ENCODE data around the gene LUC7L3.
A peak's percentile ranks its signal among the peaks of the same experiment; 100 is the strongest.
"Not testable (repeated sequence)": the region's sequence is repeated elsewhere in the genome, so short reads cannot be mapped to it uniquely, and the experiment has no call there.

LUC7L3 gene

GRCh38 chr17:50686494-50687199, 32.8 kb upstream of the LUC7L3 start:
- no peak for DNase-seq

GRCh38 chr17:50687200-50688066, 32.0 kb upstream of the LUC7L3 start:
- no peak for DNase-seq

DNA sequence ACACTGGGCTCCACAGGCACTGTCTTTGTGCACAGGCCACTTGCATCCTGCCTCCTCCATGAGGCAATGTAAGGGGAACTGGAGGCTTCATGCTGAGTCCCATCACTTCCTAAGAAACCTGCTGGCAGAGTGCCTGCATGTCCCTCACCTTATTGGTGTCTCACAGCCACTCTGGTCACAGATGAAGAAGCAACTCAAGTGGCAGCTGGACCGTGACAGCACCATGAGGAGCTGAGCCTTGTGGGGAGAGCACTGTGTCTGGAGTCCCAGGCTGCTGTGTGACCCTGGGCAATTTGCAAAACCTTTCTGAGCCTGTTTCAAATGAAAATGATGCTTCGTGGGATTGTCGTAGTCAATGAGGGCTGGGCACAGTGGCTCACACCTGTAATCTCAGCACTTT, 31.2 kb upstream of the LUC7L3 start:
- no peak for DNase-seq

DNA sequence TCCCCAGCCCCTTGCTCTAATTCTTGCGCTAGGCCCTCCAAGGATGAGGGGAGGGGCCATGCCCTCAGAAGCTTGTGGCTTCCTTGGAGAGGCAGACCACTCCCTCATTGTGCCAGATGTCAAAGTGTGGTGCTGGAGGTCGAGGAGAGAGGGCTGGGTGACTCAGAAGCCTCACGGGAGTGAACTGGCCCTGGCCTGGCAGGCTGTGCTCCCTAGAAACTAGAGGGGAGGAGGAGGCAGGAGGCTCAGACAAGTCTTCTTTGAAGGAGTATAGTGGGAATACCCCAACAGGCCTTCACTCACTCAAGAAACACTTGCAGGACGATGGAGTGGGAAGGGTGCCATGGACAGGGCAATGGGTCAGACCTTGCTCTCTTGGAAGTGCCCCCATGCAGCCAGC, 30.2 kb upstream of the LUC7L3 start:
- no peak for DNase-seq

GRCh38 chr17:50689956-50690886, 29.2 kb upstream of the LUC7L3 start:
- DNase-seq = no peak

DNA sequence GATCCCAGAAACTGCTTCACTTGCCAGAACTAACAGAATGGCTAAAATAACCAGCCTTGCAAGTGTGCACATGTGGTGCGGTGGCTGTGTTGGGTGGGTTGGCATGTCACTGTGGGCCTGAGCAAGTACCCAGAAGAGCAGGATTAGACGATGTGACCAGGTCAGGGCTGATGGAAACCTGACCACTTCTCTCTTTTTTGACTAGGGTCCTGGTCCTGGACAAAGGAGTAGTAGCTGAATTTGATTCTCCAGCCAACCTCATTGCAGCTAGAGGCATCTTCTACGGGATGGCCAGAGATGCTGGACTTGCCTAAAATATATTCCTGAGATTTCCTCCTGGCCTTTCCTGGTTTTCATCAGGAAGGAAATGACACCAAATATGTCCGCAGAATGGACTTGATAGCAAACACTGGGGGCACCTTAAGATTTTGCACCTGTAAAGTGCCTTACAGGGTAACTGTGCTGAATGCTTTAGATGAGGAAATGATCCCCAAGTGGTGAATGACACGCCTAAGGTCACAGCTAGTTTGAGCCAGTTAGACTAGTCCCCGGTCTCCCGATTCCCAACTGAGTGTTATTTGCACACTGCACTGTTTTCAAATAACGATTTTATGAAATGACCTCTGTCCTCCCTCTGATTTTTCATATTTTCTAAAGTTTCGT, 28.4 kb upstream of the LUC7L3 start:
- DNase-seq = no peak

GRCh38 chr17:50691550-50692447, 27.6 kb upstream of the LUC7L3 start:
- no peak for DNase-seq

DNA sequence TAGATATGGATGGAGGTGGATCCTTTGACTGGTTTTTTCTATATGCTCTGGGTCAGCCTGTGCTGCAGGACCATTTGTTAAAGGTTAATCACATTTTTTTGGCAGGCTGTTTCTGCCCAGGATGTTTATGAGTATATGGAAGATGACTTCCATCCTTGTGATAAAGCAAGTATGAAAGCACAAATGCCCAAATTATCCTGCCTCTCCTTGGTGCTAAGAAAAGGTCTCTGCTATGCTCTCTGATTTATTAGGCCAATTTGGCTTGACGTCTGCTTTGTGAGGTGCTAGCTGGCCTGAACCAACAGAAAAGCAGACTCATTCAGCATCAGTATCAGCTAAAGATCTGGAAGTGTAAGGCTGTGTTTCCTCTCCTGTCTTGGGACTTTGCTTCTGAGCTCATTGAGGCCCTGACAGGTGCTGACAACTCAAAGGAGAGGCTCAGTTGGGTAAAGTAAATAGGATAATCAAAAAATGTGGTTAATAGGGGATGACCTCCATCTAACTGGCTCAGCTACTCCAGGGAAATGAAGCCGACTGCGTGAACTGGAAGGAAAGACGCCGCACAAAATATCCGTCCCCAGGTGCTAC, 26.9 kb upstream of the LUC7L3 start:
- DNase-seq = no peak

GRCh38 chr17:50693036-50693682, 26.2 kb upstream of the LUC7L3 start:
- no peak for DNase-seq

DNA sequence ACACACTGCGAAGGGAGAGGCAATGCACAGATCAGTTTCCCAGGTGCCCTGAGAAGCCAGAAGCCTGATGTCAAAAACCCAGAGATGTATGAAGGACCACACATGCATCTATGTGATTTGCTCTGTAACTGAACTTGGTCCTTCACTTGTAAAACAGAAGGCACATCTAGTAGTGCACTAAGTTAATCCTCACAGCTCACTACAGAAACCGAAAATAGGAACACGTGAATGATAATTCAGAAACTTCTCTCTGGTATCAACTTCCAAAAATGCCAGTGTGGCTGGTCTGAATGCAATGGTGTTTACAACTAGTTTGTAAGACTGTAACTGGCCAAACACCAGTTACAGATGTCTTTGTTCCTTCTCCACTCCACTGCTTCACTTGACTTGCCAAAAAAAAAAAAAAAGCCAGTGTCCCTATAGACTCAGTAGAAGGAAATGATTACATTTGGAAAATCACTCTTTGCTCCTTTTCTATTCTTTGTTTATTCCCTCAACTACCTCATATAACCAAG, 23.0 kb upstream of the LUC7L3 start:
- DNase-seq = no peak

GRCh38 chr17:50697062-50697461, 22.3 kb upstream of the LUC7L3 start:
- no peak for DNase-seq

DNA sequence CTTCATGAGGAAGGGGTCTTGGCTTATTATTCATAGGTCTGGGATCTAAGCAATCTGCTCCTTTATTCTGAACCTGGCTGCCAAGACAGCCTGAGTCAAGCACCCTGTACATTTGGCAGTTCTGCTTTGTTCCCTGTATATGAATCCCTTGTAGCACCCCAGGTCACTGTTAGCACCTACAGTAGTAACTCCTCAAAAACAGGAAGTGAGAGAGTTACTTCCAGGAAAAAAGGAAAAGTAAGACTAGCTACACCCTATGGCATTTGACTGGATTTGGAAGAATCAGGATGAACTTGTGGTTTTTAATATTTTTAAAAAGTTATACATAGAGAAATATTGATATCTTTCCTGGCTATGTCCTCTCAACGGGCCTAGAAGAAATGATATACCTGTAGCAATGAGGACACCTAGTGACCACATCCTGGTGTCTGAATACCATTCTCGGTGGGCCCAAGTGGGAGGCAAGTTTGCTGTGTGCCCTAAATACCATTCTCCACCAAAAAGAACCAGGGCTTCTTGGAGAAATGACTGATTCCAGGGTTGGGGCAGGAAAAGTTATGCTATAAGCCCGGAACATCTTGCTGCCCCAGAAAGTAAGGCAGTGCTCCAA, 21.6 kb upstream of the LUC7L3 start:
- no peak for DNase-seq

- DNase-seq = no peak
These were observed 20.0 kb upstream of the LUC7L3 start for GRCh38 chr17:50699410-50699809.

DNA sequence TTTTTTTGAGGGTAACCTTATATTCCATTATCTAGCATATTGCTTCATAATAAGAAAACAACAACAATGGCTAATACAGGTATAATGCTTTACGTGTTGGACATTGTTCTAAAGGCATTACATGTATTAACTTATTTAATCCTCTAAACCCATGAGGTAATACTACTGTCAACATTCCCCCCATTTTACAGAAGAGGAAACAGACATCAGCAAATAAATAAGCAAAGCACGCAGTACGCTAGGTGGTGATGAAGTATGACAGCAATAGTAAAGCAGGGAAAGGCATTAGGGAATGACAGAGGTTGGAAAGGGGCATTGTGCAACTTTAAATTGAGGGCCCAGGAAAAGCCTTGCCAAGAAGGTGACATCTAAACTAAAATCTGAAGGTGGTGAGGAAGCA, 16.2 kb upstream of the LUC7L3 start:
- DNase-seq = no peak

GRCh38 chr17:50707289-50708049, 11.9 kb upstream of the LUC7L3 start, which contains the start of gene ANKRD40:
ANKRD40 (minus strand) TSS chr17:50707914; CDS start chr17:50707654, 260 bp downstream.
- peak; percentile 89 for DNase-seq

DNA sequence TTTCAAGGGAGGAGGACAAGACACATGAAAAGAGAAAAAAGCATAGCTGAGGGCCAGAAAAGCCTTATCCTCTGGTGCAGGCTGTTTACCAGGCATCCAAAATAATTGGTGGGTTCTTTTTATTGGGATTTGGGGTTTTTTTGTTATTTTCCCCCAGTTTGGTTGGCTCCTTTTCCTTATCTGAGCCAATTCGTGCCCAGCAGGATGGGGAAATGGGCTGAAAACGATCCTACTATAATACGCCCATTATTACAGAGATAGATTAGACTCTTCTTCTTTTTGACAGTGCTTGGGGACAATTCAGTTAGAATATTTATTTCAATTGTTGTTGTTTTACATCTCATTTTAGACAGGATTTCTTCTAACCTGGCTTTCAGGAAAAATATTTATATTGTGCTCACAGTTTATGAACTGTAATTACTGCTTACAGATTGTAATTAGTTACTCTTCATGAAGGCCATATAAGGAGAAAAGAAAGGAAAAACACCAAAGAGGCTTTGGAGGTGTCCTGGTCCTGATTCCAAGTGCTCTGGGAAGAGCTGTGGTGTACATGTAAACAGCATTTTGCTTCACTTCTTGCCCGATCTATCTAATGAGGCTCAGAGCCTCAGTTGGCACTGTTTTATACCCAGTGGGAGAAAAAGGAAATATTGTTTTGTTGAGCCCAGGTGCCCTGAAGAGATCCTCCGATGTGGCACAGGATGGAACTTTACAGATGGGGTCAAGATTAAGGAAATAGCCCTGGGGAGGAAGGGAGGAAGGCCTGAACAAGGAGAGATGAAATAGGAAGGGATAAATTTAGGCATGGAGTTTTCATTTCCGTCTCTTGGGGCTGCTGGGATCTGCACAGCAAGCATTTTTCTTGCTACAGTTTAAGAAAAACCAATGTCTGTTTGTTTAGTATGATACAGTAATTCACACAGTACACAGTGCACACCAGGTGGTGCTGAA, 11.1 kb upstream of the LUC7L3 start:
- DNase-seq = no peak

DNA sequence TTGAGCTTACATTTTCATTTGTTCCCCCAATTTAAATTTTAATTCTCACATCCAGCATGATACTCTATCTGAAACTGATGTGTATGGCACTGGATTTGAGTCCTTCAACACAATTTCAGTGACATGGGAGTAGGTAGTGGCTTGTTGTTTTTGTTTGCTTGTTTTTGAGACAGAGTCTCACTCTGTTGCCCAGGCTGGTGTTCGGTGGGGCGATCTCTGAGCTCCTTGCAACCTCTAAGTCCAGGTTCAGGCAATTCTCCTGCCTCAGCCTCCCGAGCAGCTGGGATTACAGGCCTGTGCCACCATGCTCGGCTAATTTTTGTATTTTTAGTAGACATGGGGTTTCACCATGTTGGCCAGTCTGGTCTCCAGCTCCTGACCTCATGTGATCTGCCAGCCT, 10.3 kb upstream of the LUC7L3 start:
- not testable (repeated sequence) for DNase-seq

- no peak for DNase-seq
These were observed 9.4 kb upstream of the LUC7L3 start for GRCh38 chr17:50710025-50710424.

Measured in activated effector memory CD4-positive, alpha-beta T cell treated with Interleukin-2 at 50 U/mL for 16 hours (primary cell).